K562 (cell line): Measurements from ENCODE around the gene ATRAID. TPM values are rescaled to one million over a fixed set of nuclear protein-coding genes. Genes with fewer than 3 reads are reported as not detected.

Experiments used
- BRD4 ChIP-seq: fragments of 200-600 bp; sonication (generic); IDR thresholded peaks from 2 replicates; pipeline ENCODE4 v1.6.1; 2017; ENCODE audit warnings: inconsistent platforms
- CEBPB ChIP-seq: fragments of 450-650 bp; IDR thresholded peaks from 2 replicates; pipeline ENCODE4 v1.6.1; 2016; ENCODE audit warnings: missing genetic modification characterization, missing compliant biosample characterization
- CEBPG ChIP-seq, 3 experiments: fragments of 200-800 bp in 1 of 3; sonication (Bioruptor generic) in 1 of 3; sonication (generic) in 1 of 3; formaldehyde crosslinking in 1 of 3; IDR thresholded peaks in 2 of 3; conservative IDR thresholded peaks in 1 of 3; 2 replicates each; pipeline versions ENCODE4 v1.6.1 to v1.8.0; 2016 to 2022; ENCODE audit warnings: missing compliant biosample characterization in 2 of 3, missing genetic modification characterization in 2 of 3, mild to moderate bottlenecking in 1 of 3, missing genetic modification reagents in 1 of 3
- CREB3L1 ChIP-seq: fragments of 450-650 bp; IDR thresholded peaks from 2 replicates; pipeline ENCODE4 v1.6.1; 2014; ENCODE audit warnings: low read depth, mild to moderate bottlenecking, moderate library complexity, borderline replicate concordance
- ELF4 ChIP-seq: fragments of 450-650 bp; formaldehyde crosslinking; IDR thresholded peaks from 2 replicates; pipeline ENCODE4 v1.4.0; 2022; ENCODE audit warnings: missing genetic modification characterization
- EP400 ChIP-seq: fragments of 450-650 bp; IDR thresholded peaks from 2 replicates; pipeline ENCODE4 v1.6.1; 2017; ENCODE audit warnings: antibody characterized with exemption, mild to moderate bottlenecking, moderate library complexity
- FOSL1 ChIP-seq: fragments of 200-800 bp; sonication (Bioruptor generic); conservative IDR thresholded peaks from 2 replicates; pipeline ENCODE4 v1.6.1; 2016; ENCODE audit warnings: missing genetic modification characterization, missing compliant biosample characterization
- GTF2E2 ChIP-seq: fragments of 200-800 bp; sonication (Bioruptor generic); IDR thresholded peaks from 2 replicates; pipeline ENCODE4 v1.6.1; 2016; ENCODE audit warnings: missing genetic modification characterization, missing compliant biosample characterization
- HDAC1 ChIP-seq, 2 experiments: fragments of 450-650 bp; IDR thresholded peaks; 2 replicates each; pipeline ENCODE4 v1.6.1; 2016 to 2017; ENCODE audit warnings: inconsistent platforms in 1 of 2, mild to moderate bottlenecking in 1 of 2, moderate library complexity in 1 of 2
- HNRNPLL ChIP-seq: fragments of 200-400 bp; formaldehyde crosslinking; IDR thresholded peaks from 2 replicates; pipeline ENCODE4 v1.6.1; 2017; ENCODE audit warnings: low read length, low read depth, mild to moderate bottlenecking; ENCODE audit not compliant: poor library complexity, severe bottlenecking
- NCOA2 ChIP-seq, 2 experiments: fragments of 450-650 bp; IDR thresholded peaks; 2 replicates each; pipeline ENCODE4 v1.6.1; 2018; ENCODE audit warnings: mild to moderate bottlenecking in 2 of 2, moderate library complexity in 1 of 2; ENCODE audit not compliant: partially characterized antibody in 2 of 2
- NFYB ChIP-seq: IDR thresholded peaks from 2 replicates; pipeline ENCODE4 v1.6.1; 2011; ENCODE audit warnings: mild to moderate bottlenecking, moderate library complexity; ENCODE audit not compliant: insufficient read length; ENCODE audit errors: extremely low read depth
- NRF1 ChIP-seq, 2 experiments: fragments of 450-650 bp; IDR thresholded peaks in 1 of 2; conservative IDR thresholded peaks in 1 of 2; 2 replicates each; pipeline ENCODE4 v1.6.1; 2014; ENCODE audit warnings: mild to moderate bottlenecking in 2 of 2
- SP2 ChIP-seq: IDR thresholded peaks from 2 replicates; pipeline ENCODE4 v1.6.1; 2011; ENCODE audit warnings: mild to moderate bottlenecking, low read depth, low read length, moderate library complexity; ENCODE audit not compliant: poor library complexity, severe bottlenecking; ENCODE audit errors: extremely low read depth
- TAF1 ChIP-seq: IDR thresholded peaks from 2 replicates; pipeline ENCODE4 v1.6.1; 2011; ENCODE audit warnings: mild to moderate bottlenecking, low read length, moderate library complexity; ENCODE audit not compliant: insufficient read depth, control insufficient read depth, severe bottlenecking; ENCODE audit errors: extremely low read depth
- TEAD1 ChIP-seq, 2 experiments: fragments of 450-650 bp in 1 of 2; sonication (generic) in 1 of 2; formaldehyde crosslinking; IDR thresholded peaks; 2 replicates each; pipeline versions ENCODE4 v1.4.0 to v1.8.0; 2020 to 2022; ENCODE audit warnings: mild to moderate bottlenecking in 2 of 2, missing genetic modification reagents in 1 of 2
- UBTF ChIP-seq, 2 experiments: IDR thresholded peaks; 2 replicates each; pipeline ENCODE4 v1.6.1; 2012; ENCODE audit warnings: improper control_type of control experiment in 2 of 2, low read depth in 2 of 2, low read length in 2 of 2, borderline replicate concordance in 1 of 2
- YY1 ChIP-seq, 3 experiments: IDR thresholded peaks; 2 replicates each; pipeline ENCODE4 v1.6.1; 2011; ENCODE audit warnings: low read length in 2 of 3, mild to moderate bottlenecking in 2 of 3, moderate library complexity in 2 of 3, borderline replicate concordance in 1 of 3, control low read depth in 1 of 3, low read depth in 1 of 3; ENCODE audit not compliant: insufficient read depth in 3 of 3, insufficient replicate concordance in 2 of 3, control insufficient read depth in 1 of 3, insufficient read length in 1 of 3; ENCODE audit errors: extremely low read depth in 1 of 3
- ZFX ChIP-seq: sonication (generic); formaldehyde crosslinking; IDR thresholded peaks from 2 replicates; pipeline ENCODE4 v1.8.0; 2022; ENCODE audit warnings: mild to moderate bottlenecking, missing genetic modification reagents, moderate library complexity
- ZNF146 ChIP-seq: IDR thresholded peaks from one replicate; pipeline ENCODE4 v1.6.1; 2018; ENCODE audit warnings: missing compliant biosample characterization; ENCODE audit not compliant: unreplicated experiment
- ZNF696 ChIP-seq: fragments of 250-450 bp; sonication (Bioruptor Pico); conservative IDR thresholded peaks from 2 replicates; pipeline ENCODE4 v1.4.0; 2020; ENCODE audit warnings: mild to moderate bottlenecking, moderate library complexity
- polyA plus RNA-seq, 8 experiments: library from polyadenylated mRNA; depleted of rRNA in 4 of 8; stranded (reverse) in 5 of 8; unstranded in 3 of 8; fragments of >200 nt; fragmentation: Nextera tagmentation in 2 of 8; fragmentation: Illumina TruSeq in 1 of 8; extraction: Ambion mirVana in 2 of 8; extraction: Trizol in 1 of 8; gene quantifications; 2 replicates each; pipeline versions ENCODE4 v1.2.1 to v1.2.3, GENCODE V29; 2011 to 2014; ENCODE audit warnings: inconsistent platforms in 1 of 8, missing spikeins in 1 of 8
- total RNA-seq, 7 experiments: library from RNA; depleted of rRNA in 6 of 7; stranded (reverse); fragments of >200 nt in 6 of 7; fragmentation: Illumina TruSeq in 2 of 7; extraction: Trizol in 2 of 7; gene quantifications; 2 replicates each; pipeline versions ENCODE4 v1.2.1 to v1.2.3, GENCODE V29; 2011 to 2021; ENCODE audit warnings: low replicate concordance in 1 of 7

Gene ATRAID
- total and polyA plus RNA-seq, 9 of the 15 experiments (the other 6 are each of a cell fraction or from before 2014, with no cell fraction given), result 70.2 to 187 (median 108) TPM

DNA sequence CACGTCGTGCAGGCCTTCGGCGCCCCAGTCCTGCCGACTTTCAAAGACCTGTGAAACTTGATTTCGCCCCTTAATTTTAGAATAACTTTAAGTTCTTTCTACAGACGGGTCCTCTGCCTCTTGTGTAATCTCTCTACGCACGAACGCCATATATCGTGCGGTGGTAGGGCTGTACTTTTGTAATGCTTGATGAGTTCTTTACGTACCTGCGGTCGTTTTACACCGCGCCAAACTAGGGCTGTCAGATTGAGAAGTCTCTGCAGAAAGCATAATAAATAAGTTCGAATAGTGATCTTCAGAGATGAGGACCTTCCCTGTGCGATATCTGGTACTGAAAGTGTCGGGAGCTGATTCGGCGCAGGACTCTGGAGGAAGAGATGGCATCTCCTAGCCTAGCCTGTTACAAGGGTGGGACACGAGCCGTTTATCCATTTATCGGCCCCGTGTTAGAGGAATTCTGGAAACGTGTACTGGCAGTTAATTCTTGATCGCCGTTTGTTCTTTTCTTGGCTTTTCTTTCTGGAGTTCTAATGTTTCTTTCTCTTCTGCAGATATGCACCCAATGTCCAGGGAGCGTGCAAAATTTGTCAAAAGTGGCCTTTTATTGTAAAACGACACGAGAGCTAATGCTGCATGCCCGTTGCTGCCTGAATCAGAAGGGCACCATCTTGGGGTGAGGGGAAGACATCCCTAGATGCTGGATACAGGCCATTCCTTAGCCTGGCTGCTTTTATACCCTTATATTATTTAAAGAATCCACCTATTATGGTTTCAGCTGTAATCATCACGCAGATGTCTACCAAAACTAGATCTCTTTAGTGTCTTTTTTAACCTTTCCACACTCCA is 1.0 kb downstream of the ATRAID start (continued):
- TF ChIP-seq ZNF696 (CRISPR knock-in tag) (no peak), HDAC1 (IDR thresholded peaks at IDR 0.05) (no peak), UBTF (IDR thresholded peaks at IDR 0.05; ENCODE audit: borderline replicate concordance in 1 of 2, low read depth in 2 of 2, low read length in 2 of 2) (peak in 1 of 2 experiments; percentile 25; a peak in 2 of 4 replicates), CEBPG (CRISPR knock-in tag; IDR thresholded peaks at IDR 0.05) (peak; percentile 56; the same call in 1 of the 2 replicates), CEBPG (tag; conservative IDR thresholded peaks at IDR 0.05 in 1 of 2, IDR thresholded peaks at IDR 0.05 in 1 of 2) (peak; percentile 55 to 88; a peak in 3 of 4 replicates), CEBPB (peak; percentile 91), ZNF146 (no peak), TAF1 (peak; percentile 38), GTF2E2 (tag) (peak; percentile 6; the same call in 1 of the 2 replicates), ELF4 (0 out of 2 replicates have a peak, but pooled peaks have one; percentile 20), TEAD1 (CRISPR knock-in tag; IDR thresholded peaks at IDR 0.05) (no peak), ZFX (peak; percentile 81; the same call in 1 of the 2 replicates), SP2 (no peak), NRF1 (conservative IDR thresholded peaks at IDR 0.05 in 1 of 2, IDR thresholded peaks at IDR 0.05 in 1 of 2) (peak in 1 of 2 experiments; percentile 44; a peak in 2 of 4 replicates), NCOA2 (IDR thresholded peaks at IDR 0.05; ENCODE audit: partially characterized antibody in 2 of 2) (no peak), YY1 (IDR thresholded peaks at IDR 0.05; ENCODE audit: borderline replicate concordance in 1 of 3, control insufficient read depth in 1 of 3, extremely low read depth in 1 of 3, insufficient read depth in 3 of 3, insufficient read length in 1 of 3, insufficient replicate concordance in 2 of 3, low read depth in 1 of 3, low read length in 2 of 3) (peak in 1 of 3 experiments; percentile 67), HNRNPLL (peak; percentile 69), NFYB (no peak), FOSL1 (tag) (0 out of 2 replicates have a peak, but pooled peaks have one; percentile 15), EP400 (0 out of 2 replicates have a peak, but pooled peaks have one; percentile 4), BRD4 (0 out of 2 replicates have a peak, but pooled peaks have one; percentile 80), CREB3L1 (no peak)
